ENCODE results near the gene FEV.

FEV gene

DNA sequence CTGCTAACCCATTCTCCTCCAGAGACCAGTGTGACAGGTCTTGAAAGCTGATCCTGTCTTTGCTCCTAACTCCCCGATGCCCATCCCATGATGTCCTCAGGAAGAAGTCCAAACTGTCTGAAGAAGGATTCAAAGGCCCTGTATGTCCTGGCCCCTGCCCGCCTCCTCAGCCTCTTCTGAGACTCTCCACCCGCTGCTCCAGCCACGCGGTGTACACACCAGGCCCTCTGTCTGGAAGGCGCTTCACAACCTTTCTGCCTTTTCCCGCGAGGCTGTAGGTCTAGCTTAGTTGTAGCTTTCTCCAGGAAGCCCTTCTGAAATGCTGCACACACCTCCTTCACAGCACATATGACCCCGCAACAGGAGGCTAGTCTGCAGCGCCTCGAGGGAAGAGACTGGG, 31.7 kb upstream of the FEV start:
- DNase-seq, result no peak

DNA sequence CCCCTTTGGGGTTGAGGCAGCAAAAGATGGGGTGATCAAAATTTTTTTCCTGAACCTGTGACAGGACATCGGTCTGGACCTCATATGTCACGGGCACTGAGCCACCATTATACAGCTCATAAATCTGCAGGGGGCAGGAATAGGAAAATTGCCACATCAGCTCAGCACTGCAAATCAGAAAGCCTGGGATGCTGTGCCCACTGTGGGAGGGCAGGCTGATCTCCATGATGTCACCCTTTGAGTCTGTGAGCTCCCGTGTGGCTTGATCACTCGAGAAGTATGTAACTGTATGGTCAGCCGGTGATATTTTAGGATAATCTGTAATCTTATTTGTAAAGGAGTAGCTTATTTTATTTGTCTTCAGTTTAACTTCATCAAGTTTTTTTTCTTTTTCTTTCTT, 25.9 kb upstream of the FEV start:
- no peak for DNase-seq

DNA sequence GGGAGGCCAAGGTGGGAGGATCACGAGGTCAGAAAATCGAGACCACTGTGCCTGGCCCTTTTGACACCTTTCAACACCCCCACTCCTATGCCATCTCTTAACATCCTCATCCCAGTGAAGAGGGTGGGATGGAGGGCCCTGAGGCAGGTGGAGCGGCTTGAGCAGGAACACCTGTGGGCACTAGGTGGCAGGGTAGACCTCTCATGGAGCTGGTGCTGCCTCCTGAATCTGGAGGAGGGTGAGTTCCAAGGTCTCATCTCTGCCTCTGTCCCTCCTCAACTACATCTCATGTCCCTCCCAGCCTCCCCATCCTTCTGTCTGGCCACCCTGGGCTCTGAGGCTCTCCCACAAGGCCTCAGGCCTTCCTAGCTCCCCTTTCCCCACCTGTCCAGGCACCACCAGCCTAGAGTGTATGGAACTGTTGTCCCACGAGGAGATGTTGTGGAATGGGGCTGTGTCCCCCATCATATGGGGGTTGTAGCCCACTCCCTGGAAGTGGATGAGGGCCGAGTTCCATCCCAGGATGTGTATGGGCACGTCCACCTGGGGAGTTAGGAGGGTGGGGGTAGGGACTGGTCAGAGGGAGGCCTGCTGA, 25.3 kb upstream of the FEV start:
- DNase-seq, result peak; percentile 22

DNA sequence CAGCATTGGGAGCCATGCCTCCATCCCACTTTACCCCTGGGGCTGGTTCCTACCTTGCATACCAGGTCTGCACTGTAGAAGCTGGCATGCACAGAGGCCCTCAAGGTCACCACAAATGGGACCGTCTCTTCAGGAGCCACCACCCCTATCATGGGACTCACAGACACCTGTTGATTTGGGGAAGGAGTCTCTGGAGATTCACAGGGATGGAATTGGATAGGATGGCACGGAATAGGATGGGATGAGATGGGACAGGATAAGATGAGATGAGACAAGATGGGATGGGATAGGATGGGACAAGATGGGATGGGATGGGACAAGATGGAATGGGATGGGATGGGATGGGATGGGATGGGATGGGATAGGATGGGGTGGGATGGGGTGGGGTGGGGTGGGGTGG, 24.3 kb upstream of the FEV start:
- no peak for DNase-seq

DNA sequence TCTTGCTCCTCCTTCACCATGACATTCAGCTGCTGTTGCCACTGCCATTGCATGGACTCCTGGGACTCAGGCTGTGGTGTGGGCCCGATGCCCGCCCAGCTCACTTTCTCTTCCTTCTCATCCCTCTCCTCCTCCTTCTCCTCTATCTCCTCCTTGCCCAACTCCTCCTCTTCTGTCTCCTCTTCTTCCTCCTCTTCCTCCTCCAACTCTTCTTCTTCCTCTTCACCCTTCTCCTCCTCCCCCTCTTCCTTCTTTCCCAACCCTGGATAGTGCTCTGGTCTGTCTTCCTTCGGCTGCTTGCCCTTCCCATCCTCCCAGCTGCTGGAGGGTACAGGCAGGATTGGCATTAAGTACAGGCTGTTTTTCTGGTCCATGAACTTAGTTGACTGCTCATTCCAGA, 19.0 kb upstream of the FEV start:
- DNase-seq, result no peak

DNA sequence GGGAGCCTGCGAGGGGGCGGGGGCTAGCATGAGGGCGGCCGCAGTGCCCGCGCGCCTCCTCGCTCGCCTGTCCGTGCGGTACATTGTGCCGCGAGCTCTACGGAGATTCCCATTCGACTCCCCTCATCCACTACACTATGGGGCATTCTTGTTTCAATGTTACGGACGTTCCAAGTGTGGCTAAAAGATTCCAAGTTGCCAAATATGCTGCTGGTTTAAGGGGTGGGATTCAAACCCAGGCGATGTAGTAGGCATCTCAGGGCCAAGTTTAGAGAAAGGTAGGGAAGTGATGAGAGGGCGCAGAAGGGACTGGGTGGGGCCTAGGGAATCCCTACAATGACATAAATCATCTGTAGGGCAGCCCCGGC, 18.3 kb upstream of the FEV start:
- DNase-seq, result no peak

DNA sequence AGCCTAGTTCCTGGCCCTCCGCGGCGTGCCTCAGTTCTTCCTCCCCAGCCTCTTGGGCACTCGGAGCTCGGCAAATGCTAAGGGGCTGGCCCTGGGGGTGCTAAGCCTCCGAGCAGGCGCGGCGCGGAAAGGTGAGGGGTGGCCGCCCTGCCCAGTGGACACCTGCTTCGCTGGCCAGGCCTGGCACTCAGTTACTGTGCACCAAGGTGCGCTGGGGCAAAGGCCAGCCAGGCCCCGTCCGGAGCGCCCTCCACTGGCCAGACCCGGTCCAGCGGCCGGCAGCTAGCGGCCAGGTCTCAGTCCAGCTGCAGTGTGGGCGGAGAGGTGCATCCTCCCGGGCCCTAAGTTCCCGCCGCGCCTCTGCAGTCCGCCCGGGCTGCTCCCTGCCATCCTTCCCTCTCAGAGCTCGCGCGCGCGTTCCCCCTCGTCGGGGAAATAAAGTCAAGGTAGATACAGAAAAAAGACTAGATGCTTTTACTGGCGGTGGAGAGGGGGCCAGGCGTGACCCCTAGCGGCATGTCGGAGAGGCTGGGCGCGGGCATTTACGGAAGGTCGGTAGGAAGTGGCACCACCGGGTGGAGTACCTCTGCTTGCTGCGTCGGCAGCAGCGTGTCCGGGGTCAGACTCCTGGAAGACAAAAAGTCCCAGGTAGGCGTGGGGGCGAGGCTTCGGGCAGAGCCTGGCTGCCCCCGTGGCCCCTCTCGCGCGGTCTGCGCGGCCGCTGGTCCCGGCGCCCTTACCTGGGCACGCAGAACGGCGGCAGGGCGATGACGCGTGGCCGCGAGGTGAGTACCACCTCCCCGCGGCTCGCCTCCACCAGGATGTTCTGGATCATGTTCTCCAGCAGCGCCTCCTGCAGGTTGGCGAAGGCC, 17.6 kb upstream of the FEV start:
- peak; percentile 56 for DNase-seq

DNA sequence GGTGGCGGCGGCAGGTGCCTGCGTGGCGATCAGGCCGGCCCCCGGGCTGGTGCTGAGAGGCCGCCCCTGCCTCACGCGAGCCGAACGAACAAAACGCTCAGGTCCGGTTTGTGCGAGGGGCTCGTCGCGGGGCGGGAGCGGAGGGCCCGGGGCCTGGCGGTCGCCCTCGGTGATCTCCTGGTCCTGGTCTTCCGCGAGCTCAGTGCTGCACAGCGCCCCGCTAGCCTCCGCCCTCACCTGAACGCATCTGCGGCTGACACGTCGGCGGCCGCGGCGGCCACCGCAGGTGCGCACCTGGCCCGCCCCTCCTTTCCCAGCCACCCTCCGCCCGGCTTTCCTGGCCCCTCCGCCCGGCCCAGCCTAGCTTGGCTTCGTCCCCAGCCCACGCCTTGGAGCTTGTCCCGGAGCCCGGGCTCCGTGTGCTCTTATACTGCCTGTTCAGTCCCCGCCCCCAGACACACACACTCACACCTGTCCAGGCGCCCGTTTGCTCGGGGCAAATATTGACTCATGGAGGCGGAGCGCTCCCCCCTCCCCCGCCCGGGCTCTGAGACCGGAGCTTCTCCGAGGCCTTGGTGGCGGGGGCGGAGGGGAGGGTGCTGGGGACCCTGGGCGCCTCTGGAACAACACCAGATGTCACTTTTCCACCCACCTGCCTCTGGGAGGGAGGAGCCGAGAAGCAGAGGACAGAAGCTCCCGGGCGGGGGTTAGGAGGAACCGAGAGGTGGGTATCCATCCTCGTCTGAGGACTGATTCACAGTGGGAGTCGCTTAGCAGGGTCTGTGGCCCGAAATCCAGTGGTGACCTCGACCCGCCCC, 16.8 kb upstream of the FEV start:
- DNase-seq, result peak; percentile 45

DNA sequence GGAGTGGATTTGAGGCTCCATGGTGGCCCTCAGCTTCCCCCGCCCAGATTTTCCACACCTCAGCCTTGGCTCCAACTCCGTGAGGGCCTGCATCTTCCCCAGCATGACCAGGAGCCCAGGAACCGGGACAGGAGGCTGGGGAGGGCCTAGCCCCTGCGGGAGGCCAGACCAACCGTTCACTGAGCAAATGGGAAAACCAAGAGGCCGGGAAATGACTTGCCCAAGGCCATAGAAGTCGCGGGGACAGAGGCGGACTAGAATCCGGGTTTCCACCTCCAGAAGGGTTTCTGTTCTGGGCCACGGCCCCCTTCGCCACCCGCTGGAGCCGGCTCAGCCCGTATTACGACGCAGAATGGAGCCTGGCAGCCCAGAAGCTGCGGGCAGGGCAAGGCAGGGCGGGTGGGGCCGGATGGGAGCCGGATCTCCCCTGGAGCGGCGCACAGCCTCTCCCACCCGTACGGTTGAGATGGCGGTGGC, 16.2 kb upstream of the FEV start:
- DNase-seq, result no peak

DNA sequence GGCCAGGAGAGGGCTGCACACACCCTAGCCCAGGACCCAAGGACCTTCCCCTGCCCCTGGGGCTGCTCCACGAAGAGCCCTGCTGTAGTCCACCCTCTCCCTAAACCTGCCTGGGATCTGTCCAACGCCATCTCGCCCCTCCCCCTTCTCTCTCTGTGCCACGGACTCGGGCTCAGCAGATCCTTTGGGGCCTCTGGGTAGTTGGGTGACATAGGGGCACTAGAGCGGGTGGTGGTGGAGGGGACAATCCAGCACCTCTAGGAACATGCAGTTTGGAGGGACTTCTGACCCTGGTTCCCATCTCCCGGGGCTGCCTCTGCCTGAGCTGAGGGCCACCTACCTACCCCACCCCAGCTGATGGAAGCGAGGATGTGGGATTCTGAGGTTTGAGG, 15.6 kb upstream of the FEV start:
- DNase-seq, result no peak

DNA sequence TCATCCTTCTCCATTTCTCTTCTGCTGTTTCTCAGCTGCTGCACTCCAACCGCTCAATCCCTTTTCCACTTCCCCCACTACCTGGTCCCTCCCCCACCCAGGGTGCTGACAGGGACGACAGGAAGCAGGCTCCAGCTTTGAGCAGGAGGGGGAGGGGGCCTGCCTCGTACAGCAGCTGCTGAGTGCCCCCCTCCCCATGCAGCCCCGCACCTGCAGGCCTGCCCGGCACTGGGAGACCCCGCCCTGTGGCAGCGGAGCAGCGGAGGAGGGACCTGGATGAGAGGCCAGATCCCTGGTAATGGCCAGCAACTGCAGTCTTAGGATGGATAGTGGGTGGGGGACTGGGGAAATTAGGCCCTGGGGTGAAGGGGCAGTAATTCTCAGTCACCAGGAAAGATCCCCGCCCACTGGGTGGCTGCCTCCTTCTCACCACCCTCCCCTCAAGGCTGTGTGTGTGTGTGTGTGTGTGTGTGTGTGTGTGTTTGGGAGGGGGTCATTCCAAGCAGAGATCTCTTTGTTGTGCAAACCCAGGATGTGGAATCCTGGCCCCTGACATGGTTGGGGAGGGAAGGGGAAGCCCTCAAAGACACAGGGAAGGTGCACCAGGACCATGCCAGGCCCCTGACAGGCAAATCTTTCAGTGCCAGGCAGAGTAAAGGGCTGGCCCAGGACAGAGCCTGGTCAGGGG, 15.0 kb upstream of the FEV start:
- DNase-seq, result no peak

DNA sequence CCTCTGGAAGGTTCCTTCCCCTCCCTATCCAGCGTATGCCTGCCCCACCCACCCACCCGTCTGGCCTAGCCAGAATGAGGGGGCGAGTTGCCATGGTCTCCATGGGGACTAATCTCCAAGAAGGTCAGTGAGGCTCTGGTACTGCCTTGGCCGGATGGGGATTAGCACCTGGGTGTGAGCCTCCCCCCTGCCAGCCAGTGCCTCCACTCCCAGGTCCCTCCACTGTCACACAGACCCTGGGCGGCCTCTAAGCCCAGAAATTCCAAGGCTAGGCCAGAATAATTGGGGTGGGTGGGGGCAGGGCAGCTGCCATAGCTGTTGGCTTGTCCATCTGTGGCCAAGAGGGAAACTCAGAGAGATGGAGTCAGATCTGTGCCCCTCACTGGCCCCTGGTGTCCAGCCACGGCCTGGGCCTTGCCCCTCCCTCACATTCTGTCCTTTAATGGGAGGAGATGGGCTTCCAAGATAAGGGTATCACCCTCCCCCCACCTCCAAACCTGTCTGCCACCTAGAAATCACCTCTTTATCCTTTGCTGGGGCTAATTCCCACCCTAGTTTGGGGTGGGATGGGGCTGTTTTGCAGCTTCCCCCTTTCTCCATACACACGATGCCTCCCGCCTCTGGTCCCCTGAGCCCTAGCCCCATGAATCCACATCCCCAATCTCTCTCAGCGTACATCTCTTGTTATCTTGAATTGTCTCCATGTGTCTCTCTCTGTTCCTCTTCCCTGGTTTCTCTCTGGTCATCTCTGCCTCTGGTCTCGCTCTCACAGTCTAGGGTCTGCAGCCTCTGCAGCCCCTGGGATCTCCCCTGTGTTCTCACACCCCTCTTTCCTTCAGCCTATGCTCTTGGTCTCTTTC, 14.3 kb upstream of the FEV start:
- no peak for DNase-seq

DNA sequence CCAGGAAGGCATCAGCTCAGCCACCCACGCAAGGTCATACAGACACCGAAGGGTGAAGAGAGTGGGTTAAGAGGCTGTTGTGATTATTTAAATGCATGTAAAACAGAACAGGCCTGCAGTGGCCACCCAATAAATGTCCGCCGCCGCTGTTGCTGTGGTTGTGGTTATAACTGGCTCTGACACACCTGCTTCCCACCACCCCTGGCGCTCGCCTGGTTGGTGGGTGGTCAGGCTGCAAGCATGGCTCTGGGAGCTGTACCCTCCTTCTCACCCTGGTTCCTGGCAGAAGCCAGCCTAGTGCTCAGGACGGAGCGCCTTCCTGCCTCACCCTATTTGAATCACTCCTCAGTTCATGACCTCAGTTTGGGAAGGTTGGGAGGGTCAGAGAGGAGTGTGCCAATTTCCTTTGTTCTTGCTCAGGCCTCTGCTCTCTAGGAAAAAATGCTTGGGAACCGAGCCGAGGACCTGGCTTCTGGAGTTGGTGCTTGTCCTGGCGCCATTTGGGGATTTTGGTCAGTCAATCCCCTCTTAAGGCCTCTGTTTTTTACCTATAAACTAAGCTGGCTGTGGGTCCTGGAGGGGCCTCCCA, 13.5 kb upstream of the FEV start:
- DNase-seq, result no peak

DNA sequence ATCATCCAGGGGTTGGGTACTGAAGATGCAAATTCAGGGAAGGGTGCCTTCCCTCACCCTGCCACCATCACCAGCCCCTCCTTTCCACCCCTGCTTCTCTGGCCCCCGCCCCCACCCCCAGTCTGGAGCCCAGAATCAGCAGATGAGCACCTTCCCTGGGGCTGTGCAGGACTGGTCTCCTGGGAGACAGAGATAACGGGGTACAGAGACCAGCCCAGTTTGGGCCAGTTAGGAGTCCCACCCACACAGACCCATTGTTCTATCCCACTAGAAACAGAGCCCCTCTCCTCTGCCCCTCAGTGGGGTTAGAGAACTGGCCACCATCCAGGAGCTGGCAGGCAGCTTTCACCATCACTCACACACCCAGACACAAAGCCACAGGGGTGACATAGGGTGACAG, 12.7 kb upstream of the FEV start:
- DNase-seq, result no peak

DNA sequence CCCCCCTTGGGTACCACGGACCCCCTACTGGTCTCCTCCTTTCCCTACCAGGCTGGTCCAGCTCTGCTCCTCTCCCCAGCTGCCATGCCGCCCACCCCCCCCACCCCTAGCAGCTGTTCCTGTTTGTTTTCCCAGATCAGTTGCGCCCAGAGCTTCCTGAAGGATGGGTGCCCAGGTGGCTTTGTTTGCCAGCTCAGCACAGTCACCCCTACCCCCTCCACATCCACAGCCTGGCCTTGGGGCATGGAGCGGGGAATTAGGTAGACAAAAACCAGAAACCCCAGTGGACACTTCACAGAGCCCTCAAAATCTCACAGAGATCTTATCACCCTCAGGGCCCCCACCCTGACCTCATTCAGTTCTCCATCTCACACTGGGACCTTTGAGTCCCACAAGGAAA, 12.0 kb upstream of the FEV start:
- no peak for DNase-seq

DNA sequence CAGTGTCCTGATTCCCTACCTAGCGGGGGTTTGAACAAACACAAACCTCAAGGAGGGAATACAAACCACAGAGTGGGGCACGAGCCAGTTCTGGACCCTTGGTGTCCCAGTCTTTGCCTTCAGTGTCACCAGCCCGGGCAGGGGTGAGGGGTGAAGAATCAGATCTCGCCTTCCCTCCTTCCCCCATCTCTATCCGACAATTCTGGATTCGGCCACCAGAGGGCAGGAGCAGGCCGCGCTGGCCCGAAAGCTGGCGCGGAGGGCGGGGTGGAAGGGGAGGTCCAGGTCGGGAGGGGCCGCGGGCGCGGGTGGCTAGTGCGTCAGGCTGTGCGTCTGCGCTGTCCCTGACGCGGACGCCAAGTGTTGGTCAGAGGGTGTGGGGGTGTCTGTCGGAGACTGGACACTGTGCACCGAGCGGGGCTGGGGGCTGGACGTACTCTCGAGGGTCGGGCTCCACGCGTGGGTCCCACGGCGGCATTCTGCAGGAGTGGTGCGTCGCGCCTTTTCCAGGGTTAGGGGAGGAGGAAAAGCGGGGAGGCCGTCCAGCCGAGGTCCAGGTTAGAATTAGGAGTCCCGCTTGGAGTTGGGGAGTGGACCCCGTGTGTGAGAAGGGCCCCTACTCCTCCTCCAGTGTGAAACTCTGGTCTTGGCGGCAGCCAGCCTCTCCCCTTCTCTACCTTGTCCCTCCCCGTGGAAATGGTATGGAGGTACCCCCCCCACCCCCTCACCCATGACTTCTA, 11.2 kb upstream of the FEV start:
- peak; percentile 76 for DNase-seq

DNA sequence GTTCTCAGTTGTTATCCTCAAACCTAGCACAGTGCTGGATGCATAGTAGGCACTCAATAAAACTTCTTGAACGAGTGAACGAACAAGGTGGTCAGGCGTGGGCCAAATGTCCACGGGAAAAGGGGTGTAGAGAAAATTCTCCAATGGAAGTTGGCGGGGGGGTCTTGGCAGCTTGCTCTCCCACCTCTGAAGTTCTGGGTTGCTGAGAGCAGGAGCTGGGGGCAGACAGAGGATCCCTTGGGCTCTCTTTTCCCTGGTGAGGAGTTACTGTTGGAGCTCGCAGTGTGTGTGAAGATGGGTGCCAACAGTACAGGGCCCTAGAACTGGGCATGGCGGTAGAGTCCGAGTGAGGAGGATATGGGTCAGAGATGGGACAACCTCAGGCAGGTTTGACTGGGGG, 10.6 kb upstream of the FEV start:
- no peak for DNase-seq

DNA sequence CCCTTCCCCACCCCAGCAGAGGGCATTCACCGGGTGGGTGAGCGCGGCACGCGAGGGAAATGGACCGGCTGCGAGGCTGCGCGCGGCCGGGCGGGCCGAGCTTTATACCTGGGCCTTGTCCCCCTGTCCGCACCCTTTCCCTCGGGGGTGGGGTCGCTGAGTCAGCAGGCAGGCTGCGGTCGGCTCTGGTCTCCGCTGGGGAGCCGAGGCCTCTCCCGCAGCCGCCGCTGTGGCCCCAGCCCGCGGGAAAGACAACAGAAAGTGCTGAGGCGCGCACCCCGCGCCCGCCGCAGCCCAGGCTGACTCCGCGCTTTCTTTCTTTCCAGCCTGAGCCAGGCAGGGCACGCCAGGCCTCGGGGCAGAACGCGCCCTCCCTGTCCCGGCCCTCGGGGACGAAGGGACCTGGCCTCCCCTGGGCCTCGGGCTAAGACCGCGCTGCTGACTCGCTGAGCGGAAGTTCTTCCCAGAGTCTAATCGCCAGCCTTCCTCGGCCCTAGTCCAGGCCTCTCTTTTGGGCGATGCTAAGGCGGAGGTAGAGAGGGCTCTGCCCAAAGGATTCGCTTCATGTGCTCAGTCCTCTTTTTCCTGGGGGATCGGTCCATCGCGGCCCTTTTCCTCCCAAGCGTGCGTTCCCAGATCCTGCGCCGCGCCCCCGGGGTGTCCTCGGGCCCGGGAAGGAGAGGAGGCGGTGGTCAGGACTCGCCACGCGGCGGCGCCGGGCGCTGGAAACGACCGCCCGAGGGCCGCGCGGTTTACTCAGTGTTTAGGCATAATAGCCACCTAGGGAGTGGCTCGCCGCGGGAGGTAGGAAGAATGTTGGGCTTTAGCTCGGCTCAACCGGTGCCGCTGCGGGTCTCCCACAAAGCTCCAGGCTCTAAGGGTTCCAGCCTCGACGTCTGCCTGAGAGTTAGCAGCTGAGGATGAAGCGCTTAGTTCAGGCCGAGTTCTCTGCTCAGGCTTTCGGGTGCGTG, 8.6 kb upstream of the FEV start, which contains the start of gene CRYBA2:
CRYBA2 (minus strand) TSS at position 78 of the 971 bp plus-strand sequence. CDS start 246 bp downstream, outside the sequence.
- no peak for DNase-seq

DNA sequence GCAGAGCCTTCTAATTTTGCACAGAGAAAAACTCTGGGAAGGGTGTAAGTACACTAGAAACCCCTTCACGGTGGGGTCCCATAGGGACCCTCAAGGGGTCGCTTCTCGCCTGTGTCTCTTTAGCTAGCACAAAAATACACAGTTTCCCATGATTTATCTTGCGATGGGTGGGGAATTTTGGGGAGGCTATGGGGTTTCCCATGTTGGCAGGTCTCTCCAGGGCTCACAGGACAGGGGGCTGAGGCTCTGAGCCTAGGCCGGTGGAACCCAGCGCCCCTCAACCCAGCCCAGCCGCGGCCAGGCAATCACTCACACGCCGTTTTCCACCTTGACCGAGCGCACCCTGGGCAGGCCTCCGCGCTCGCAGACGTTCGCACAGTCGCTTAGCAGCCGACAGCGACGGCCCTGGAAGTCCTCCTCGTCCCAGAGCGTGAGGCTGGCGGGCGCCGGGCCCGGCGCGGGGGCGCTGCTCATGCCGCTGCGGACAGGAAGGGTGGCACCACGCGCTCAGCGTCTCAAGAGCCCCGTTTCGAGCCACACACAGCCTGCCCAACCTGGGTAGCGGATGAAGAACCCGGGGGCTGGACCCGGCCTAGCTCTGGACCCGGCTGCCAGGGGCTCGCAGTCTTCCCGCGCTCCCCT, 7.8 kb upstream of the FEV start:
- DNase-seq, result no peak
